Trophoblast cell (in vitro differentiated cells and primary cell): ENCODE measurements around the gene TBX20.

ENCODE experiments used
- DNase-seq, 2 donors: peaks; one replicate each; pipeline ENCODE4 v3.0.0-alpha.2; 2016
- H2AFZ ChIP-seq: 2 replicates; pipeline ENCODE4 v1.6.1; 2013; ENCODE audit warnings: low read length, moderate library complexity, mild to moderate bottlenecking; ENCODE audit not compliant: insufficient read depth, poor library complexity
- H2AK5ac ChIP-seq: 2 replicates; pipeline ENCODE4 v1.6.1; 2013; ENCODE audit warnings: mild to moderate bottlenecking, low read length
- H2BK120ac ChIP-seq: 2 replicates; pipeline ENCODE4 v1.6.1; 2013; ENCODE audit warnings: low read length, mild to moderate bottlenecking, moderate library complexity; ENCODE audit not compliant: insufficient read depth, poor library complexity
- H2BK12ac ChIP-seq: 2 replicates; pipeline ENCODE4 v1.6.1; 2013; ENCODE audit warnings: mild to moderate bottlenecking, low read length, moderate library complexity
- H2BK5ac ChIP-seq: 2 replicates; pipeline ENCODE4 v1.6.1; 2013; ENCODE audit warnings: low read length, low read depth, moderate library complexity, mild to moderate bottlenecking; ENCODE audit not compliant: poor library complexity
- H3K14ac ChIP-seq: 2 replicates; pipeline ENCODE4 v1.6.1; 2013; ENCODE audit warnings: mild to moderate bottlenecking, low read length
- H3K18ac ChIP-seq: 2 replicates; pipeline ENCODE4 v1.6.1; 2013; ENCODE audit warnings: mild to moderate bottlenecking, low read length
- H3K23ac ChIP-seq: 2 replicates; pipeline ENCODE4 v1.6.1; 2013; ENCODE audit warnings: low read length
- H3K27ac ChIP-seq: 2 replicates; pipeline ENCODE4 v1.5.1; 2013; ENCODE audit warnings: low read depth, mild to moderate bottlenecking, inconsistent platforms, low read length, moderate library complexity
- H3K27me3 ChIP-seq: 2 replicates; pipeline ENCODE4 v1.6.1; 2013; ENCODE audit warnings: inconsistent platforms, mild to moderate bottlenecking, low read length, moderate library complexity; ENCODE audit not compliant: insufficient read depth
- H3K36me3 ChIP-seq, 2 experiments: 1 replicate in 1 of 2; 2 replicates in 1 of 2; pipeline ENCODE4 v1.6.1; 2013; ENCODE audit warnings: low read length in 2 of 2, mild to moderate bottlenecking in 2 of 2, moderate library complexity in 1 of 2; ENCODE audit not compliant: insufficient read depth in 2 of 2, control insufficient read depth in 1 of 2
- H3K4ac ChIP-seq: 2 replicates; pipeline ENCODE4 v1.6.1; 2013; ENCODE audit warnings: low read depth, mild to moderate bottlenecking, low read length, moderate library complexity
- H3K4me1 ChIP-seq, 2 experiments: 1 replicate in 1 of 2; 2 replicates in 1 of 2; pipeline ENCODE4 v1.6.1; 2013; ENCODE audit warnings: low read length in 2 of 2, mild to moderate bottlenecking in 2 of 2, moderate library complexity in 1 of 2; ENCODE audit not compliant: insufficient read depth in 2 of 2, control insufficient read depth in 1 of 2
- H3K4me2 ChIP-seq: 2 replicates; pipeline ENCODE4 v1.6.1; 2013; ENCODE audit warnings: inconsistent platforms, mild to moderate bottlenecking, low read length, moderate library complexity
- H3K4me3 ChIP-seq: 2 replicates; pipeline ENCODE4 v1.5.1; 2013; ENCODE audit warnings: mild to moderate bottlenecking, low read depth, low read length, inconsistent platforms
- H3K79me1 ChIP-seq: one replicate; pipeline ENCODE4 v1.6.1; 2013; ENCODE audit warnings: low read length
- H3K79me2 ChIP-seq: 2 replicates; pipeline ENCODE4 v1.6.1; 2013; ENCODE audit warnings: low read length, mild to moderate bottlenecking; ENCODE audit not compliant: control insufficient read depth, insufficient read depth, poor library complexity
- H3K9ac ChIP-seq: 2 replicates; pipeline ENCODE4 v1.6.1; 2013; ENCODE audit warnings: mild to moderate bottlenecking, low read length
- H3K9me3 ChIP-seq: 2 replicates; pipeline ENCODE4 v1.6.1; 2013; ENCODE audit warnings: low read depth, mild to moderate bottlenecking, control low read depth, inconsistent platforms, low read length; ENCODE audit not compliant: insufficient read depth
- H4K12ac ChIP-seq: 2 replicates; pipeline ENCODE4 v1.6.1; 2013; ENCODE audit warnings: low read depth, mild to moderate bottlenecking, low read length, moderate library complexity
- H4K8ac ChIP-seq: 2 replicates; pipeline ENCODE4 v1.6.1; 2013; ENCODE audit warnings: low read depth, mild to moderate bottlenecking, low read length, moderate library complexity
- H4K91ac ChIP-seq: one replicate; pipeline ENCODE4 v1.6.1; 2013; ENCODE audit warnings: low read depth, mild to moderate bottlenecking, low read length, moderate library complexity
- WGBS: extraction: QIAGEN DNeasy Blood & Tissue Kit; methylation state at CpG from one replicate; pipeline ENCODE4 v1.1.7; 2013; ENCODE audit warnings: missing lambda C conversion rate; ENCODE audit not compliant: insufficient read length, insufficient coverage; ENCODE audit errors: extremely low coverage; 5-methylcytosine and 5-hydroxymethylcytosine counted together

TBX20 gene

DNA sequence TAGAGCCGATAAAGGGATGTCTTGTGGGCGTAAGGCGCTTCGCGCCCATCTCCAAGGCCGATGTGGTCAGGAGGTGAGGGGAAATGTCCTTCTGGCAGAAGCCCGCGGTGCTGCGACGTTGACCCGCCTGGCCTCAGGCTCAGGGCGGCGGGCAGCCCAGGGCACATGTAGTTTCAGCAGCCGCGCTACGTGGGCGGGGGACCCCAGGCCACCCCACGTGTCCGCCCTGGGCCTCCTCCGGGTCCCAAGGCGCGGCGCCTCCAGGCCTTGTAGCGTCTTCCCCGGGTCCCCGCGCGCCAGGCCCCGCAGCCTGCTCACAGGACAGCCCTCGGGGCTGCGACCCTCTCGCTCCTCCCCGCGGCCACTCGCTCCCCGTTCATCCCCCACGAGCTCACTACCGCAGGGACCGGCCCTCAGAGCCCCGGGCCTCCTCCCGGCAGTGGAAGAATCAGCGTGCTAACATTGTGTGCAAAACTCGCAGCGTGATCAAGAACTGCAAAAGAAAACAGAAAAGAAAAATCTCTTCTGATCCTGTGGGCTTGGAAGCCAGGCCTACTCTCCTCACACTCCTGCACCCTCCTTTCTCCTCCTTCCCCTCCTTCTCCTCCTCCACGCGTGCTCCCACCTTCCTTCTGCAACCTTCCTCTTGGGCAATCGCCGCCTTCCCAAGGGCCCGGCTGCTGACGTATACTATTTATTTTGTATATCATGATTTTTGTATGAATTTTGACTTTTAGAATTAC, 4.4 kb upstream of the TBX20 start:
- H3K4ac ChIP-seq = no peak overlapping the region
- peak overlapping the region; percentile 21 for H2AFZ ChIP-seq
- H3K23ac ChIP-seq = no peak overlapping the region
- H4K91ac ChIP-seq = no peak overlapping the region
- peaks cover 82% of the 10 kb centered on the region for H3K27me3 ChIP-seq
- H2BK5ac ChIP-seq = no peak overlapping the region
- H3K79me1 ChIP-seq = peaks cover 11% of the 10 kb centered on the region
- H4K12ac ChIP-seq = no peak overlapping the region
- WGBS = no CpG with 5 or more reads among the region's 50 CpGs
- no peak overlapping the region for H2AK5ac ChIP-seq
- no peak overlapping the region for H2BK120ac ChIP-seq
- no peak overlapping the region for H3K27ac ChIP-seq
- no peak overlapping the region for H3K4me3 ChIP-seq
- peaks cover 13 to 35% of the 10 kb centered on the region in 2 experiments for H3K4me1 ChIP-seq
- H2BK12ac ChIP-seq = no peak overlapping the region
- peak overlapping the region; percentile 75 for H3K4me2 ChIP-seq
- DNase-seq = no peak
- no peaks in the 10 kb centered on the region for H3K36me3 ChIP-seq
- H3K9ac ChIP-seq = no peak overlapping the region
- no peak overlapping the region for H3K14ac ChIP-seq
- H3K79me2 ChIP-seq = peaks cover 2% of the 10 kb centered on the region
- H4K8ac ChIP-seq = no peak overlapping the region
- H3K18ac ChIP-seq = no peak overlapping the region
- H3K9me3 ChIP-seq = peaks cover 4% of the 10 kb centered on the region

DNA sequence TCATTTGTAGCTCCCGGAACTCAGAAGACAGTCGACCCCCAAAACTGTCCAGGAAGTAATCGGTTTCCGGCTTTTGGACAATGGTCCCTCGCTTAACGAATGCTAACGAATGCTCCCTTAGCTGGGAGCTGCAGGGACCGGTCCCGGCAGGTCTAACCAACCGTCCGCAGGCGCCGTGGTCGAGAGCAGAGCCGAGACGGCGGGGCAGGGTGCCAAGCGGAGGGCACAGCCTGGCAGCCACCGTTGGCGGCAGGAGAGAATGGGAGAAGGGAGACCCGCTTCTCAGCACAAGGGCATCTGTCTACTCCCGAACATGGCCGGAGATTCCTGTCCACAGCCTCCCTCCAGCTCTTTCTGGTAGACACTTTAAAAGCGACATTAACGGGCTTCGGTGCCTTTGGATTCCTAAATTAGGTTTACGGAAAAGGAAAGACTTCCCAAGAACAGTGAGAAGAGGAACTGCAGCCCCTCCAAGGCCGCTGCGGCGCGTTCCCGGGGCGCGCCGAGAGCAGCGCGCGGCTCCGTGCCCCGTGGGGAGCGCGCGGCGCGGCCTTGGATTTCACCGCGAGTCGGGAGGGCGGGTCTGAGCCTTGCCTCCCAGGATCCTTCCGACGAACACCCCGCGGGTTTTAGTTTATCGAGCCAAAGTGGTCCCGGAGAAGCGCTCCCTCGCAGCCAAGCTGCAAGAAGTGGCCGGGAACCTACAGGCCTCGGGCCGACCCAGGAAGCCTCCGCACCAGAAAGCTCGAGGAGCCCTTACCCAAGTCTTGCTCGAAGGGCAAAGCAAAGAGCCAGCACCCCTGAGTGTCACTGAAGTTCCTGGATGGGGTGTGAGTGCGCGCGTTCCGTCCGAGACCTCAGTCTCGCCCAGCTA, 3.6 kb upstream of the TBX20 start:
- Histone ChIP-seq H4K8ac (no peak overlapping the region), H3K27me3 (peaks cover 88% of the 10 kb centered on the region), H4K91ac (no peak overlapping the region), H3K27ac (no peak overlapping the region), H3K4me1 (peaks cover 13 to 37% of the 10 kb centered on the region in 2 experiments), H2BK12ac (peak overlapping the region; percentile 7), H3K9me3 (peaks cover 5% of the 10 kb centered on the region), H2AK5ac (no peak overlapping the region), H4K12ac (no peak overlapping the region), H3K4ac (no peak overlapping the region), H3K23ac (no peak overlapping the region), H3K9ac (no peak overlapping the region), H3K4me3 (peak overlapping the region; percentile 32), H3K18ac (no peak overlapping the region), H2BK5ac (no peak overlapping the region), H3K14ac (no peak overlapping the region), H3K79me2 (peaks cover 2% of the 10 kb centered on the region), H3K36me3 (no peaks in the 10 kb centered on the region), H3K4me2 (peak overlapping the region; percentile 75), H2BK120ac (no peak overlapping the region), H2AFZ (no peak overlapping the region), H3K79me1 (peaks cover 11% of the 10 kb centered on the region)
- no CpG with 5 or more reads among the region's 69 CpGs for WGBS
- no peak for DNase-seq

DNA sequence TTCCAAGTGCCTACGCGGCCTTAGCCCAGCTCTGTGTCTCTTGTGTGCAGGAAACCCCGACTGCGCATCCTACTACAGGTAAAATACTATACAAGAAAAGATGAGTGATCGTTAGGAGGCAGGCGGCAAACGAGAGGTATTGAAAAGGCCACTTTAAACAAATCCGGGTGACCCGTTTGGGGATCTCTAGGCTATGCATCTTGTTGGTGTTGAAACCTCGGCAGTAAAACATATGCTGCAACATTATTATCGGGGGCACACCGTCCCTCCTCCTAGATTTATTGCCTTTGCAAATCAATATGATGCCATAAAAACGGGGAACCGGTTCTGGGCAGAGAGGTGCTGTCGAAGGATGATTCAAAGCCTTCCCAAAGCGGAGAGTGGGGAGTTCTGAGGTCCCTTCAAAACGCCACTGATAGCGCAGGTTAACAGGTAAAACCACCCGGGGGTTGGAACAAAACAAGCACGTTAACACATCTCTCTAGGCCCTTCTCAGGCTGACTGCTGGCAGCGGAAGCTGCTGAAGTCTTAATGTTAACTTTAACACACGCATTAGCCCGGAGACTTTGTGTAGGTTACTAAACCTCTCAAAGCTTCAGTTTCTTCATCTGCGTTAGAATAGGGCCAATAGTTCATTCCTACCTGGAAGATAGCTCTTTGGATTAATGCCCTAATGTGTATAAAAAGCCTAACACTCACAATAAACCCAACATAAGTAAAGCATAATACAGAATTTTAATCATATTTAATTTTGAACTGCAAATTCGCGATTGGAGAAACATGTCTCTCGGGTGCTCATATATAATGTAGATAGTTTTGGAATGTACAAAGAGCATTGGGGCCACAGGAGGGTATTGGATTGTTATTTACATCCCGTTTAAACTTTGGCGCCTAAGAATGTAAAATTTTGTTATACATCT, 2.6 kb upstream of the TBX20 start:
- Histone ChIP-seq H2AK5ac (no peak overlapping the region), H3K18ac (no peak overlapping the region), H3K4me1 (peaks cover 10 to 32% of the 10 kb centered on the region in 2 experiments), H2BK5ac (no peak overlapping the region), H2BK120ac (no peak overlapping the region), H3K79me1 (peaks cover 11% of the 10 kb centered on the region), H3K23ac (no peak overlapping the region), H2BK12ac (no peak overlapping the region), H3K36me3 (no peaks in the 10 kb centered on the region), H3K27me3 (peaks cover 86% of the 10 kb centered on the region), H2AFZ (no peak overlapping the region), H3K27ac (no peak overlapping the region), H4K91ac (no peak overlapping the region), H3K9me3 (peaks cover 5% of the 10 kb centered on the region), H3K4me3 (no peak overlapping the region), H3K14ac (no peak overlapping the region), H3K4ac (no peak overlapping the region), H4K12ac (no peak overlapping the region), H4K8ac (no peak overlapping the region), H3K4me2 (no peak overlapping the region), H3K79me2 (peaks cover 2% of the 10 kb centered on the region), H3K9ac (no peak overlapping the region)
- no peak for DNase-seq
- no CpG with 5 or more reads among the region's 29 CpGs for WGBS
